Non-pigmented ciliary epithelial cell (primary cell): ENCODE measurements around the gene PTBP1.

ENCODE experiments used
- DNase-seq: peaks from one replicate; pipeline ENCODE4 v3.0.0-alpha.2; 2010; ENCODE audit warnings: low read depth

The PTBP1 gene

GRCh38 chr19:796692-797527 is at the start of gene PTBP1:
TSS of gene PTBP1 (plus strand) at chr19:797452. CDS start at chr19:797498, 46 bp downstream.
- peak; percentile 100 for DNase-seq

DNA sequence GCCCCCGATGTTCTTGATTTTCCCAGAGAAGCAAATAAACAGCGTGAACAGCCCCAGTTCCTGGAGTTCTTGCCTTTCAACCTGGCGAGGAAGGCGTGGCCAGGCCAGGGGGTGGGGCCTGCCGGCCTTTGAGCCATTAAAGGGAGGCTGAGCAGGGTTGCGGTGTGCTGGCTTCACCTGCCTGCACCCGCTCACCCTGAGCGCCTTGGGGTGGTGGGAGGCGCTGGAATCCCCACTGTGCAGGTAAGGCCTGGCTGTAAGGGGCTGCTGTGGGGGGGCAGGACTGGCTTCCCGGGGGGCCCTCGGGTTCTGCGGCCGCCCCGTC is 49.0 kb upstream of the PTBP1 start:
- DNase-seq = no peak

- no peak for DNase-seq
These were observed 47.4 kb upstream of the PTBP1 start for GRCh38 chr19:749811-750210.

DNA sequence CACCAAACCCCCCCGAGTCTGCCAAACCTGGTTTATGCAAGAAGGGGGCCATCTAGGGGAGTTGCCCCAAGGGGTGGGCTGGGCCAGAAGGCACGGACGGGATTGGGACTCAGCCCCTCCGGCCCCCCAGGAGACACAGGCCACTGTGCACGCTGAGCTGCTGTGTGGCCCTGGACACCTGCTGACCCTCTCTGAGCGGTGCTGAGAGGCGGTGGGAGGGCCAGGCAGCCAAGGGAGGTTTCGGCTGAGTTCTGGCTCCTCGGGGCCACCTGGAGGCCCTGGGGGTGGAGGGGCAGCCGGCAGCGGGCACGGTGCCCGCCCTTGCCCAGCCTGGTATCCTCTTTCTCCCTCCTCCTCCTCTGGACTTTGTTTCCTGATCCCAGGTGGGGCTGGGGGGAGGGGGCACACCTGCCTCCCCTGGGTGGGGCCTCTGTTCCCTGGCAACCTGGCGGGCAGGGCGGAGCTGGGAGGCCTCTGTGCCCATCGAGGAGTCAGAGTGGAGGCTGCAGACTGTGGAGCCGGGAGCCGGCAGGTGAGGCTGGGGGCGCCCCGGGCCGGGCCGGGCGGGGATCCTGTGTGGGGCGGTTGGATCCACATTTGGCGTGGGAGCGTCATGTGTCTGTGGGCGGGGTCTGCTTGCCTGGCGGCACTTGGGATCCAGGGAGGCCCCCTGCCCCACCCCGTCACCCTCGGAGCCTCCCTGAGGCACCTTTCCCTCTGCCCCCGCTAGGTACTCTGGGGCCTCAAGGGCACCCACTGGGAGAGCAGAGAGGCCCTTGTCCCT is 46.4 kb upstream of the PTBP1 start, which contains the start of gene MISP:
MISP (plus strand) TSS at position 473 of the 784 bp plus-strand sequence. CDS start 5,835 bp downstream, outside the sequence.
- no peak for DNase-seq

DNA sequence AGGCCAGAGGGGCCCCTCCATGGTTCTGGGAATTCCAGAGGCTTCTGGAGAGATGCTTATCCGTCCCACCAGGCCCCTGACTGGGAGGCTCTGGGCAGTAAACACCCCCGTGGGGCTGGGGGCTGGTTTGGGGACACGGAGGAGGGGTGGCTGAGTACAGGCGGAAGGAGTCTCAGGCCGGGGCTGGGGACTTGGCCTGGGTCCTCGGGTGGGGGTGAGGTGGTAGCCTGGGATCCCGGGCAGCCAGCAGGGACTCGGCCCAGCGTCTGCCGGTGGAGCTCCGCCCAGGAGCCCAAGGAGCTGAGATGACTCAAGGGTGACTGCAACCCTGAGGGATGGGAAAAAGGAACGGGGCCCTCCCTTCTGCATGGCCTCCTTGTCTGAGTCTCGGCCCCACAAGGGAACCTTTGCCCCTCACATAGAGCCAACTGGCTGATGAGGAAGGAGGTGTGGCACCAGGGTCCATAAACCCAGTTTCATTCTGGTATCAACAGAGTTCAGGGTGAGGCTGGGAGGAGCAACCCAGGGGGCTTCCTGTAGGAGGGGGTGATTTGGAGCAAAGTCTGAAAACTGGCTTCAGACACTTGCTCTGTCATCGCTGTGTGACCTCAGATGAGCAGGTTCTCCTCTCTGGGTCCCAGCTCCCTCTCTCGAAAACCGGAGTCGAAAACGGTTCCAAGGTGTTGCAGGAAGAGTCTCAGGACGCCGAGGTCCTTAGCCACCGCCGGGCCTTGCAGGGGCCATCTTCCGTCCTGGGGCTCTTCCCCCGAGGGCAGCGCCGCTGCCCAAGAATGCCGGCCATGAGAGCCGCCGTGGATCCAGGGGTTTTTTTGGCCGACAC is 45.5 kb upstream of the PTBP1 start:
- DNase-seq = no peak

DNA sequence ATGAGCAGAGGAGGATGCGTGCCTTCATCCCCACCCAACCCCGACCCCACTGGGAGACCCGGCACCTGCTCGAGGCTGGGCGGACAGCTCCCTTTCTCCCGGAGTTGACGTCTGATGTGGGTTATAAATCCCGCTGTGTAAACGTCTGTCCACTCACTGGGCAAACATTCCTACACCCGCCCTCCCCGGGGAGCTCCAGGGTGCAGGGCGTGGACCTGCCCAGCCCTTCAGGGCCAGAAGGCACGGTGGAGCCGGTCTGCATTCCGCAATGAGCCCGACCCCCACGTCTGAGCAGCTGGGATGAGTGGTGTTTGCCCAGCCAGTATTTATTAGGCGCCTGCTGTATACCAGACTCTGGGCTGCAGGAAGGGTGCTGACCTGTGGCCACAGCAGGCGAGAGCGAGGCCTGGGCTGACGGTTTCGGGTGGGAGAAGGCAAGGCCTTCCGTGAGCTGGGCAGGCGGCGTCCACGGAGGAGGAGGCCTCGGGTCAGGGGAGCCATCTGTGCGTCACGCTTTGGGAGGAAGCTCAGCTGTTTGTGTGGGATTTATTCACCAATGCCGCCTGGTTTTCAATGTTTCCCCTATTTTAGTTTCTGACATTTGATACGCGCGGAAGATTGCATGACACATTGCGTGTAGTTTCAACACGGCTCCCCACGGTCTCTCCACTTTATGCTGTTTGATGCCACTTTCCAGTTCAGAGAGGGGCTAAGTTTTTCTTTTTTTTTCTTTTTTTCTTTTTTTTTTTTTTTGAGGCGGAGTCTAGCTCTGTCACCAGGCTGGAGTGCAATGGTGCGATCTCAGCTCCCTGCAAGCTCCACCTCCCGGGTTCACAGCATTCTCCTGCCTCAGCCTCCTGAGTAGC is 44.4 kb upstream of the PTBP1 start:
- no peak for DNase-seq

- DNase-seq = no peak
These were observed 42.7 kb upstream of the PTBP1 start for GRCh38 chr19:754530-754929.

- DNase-seq = no peak
These were observed 42.2 kb upstream of the PTBP1 start for GRCh38 chr19:755063-755462.

DNA sequence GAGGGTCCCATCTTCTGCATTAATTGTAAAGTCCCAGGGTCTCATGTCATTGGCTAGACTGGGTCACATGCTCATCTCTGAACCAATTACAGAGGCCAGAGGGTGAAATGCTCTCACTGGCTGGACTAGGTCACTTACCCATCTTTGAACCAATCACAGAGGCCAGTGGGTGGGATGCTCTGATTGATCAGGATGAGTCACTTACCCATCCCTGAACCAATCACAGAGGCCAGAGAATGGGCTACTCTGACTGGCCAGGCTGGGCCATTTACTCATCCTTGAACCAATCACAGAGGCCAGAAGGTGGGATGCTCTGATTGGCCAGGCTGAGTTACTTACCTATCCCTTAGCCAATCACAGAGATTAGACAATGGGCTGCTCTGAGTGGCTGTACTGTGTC is 41.0 kb upstream of the PTBP1 start:
- no peak for DNase-seq

DNA sequence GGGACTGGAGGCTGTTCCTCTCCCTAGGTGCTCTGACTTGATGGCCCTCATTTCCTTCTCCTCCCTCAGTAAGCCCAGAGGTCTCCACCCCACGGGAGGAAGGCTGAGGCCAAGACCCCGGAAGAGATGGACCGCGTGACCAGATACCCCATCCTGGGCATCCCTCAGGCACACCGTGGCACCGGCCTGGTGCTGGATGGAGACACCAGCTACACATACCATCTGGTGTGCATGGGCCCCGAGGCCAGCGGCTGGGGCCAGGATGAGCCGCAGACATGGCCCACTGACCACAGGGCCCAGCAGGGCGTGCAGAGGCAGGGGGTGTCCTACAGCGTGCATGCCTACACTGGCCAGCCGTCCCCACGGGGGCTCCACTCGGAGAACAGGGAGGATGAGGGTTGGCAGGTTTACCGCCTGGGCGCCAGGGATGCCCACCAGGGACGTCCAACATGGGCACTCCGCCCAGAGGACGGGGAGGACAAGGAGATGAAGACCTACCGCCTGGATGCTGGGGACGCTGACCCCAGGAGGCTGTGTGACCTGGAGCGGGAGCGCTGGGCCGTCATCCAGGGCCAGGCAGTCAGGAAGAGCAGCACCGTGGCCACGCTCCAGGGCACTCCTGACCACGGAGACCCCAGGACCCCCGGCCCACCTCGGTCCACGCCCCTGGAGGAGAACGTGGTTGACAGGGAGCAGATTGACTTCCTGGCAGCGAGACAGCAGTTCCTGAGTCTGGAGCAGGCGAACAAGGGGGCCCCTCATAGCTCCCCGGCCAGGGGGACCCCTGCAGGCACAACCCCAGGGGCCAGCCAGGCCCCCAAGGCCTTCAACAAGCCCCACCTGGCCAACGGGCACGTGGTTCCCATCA is 40.2 kb upstream of the PTBP1 start:
- DNase-seq = no peak

DNA sequence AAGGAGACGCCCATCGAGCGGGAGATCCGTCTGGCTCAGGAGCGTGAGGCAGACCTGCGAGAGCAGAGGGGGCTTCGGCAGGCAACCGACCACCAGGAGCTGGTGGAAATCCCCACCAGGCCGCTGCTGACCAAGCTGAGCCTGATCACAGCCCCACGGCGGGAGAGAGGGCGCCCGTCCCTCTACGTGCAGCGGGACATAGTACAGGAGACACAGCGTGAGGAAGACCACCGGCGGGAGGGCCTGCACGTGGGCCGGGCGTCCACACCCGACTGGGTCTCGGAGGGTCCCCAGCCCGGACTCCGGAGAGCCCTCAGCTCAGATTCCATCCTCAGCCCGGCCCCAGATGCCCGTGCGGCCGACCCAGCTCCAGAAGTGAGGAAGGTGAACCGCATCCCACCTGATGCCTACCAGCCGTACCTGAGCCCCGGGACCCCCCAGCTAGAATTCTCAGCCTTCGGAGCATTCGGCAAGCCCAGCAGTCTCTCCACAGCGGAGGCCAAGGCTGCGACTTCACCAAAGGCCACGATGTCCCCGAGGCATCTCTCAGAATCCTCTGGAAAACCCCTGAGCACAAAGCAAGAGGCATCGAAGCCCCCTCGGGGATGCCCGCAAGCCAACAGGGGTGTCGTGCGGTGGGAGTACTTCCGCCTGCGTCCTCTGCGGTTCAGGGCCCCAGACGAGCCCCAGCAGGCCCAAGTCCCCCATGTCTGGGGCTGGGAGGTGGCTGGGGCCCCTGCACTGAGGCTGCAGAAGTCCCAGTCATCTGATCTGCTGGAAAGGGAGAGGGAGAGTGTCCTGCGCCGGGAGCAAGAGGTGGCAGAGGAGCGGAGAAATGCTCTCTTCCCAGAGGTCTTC is 39.2 kb upstream of the PTBP1 start:
- no peak for DNase-seq

GRCh38 chr19:763181-763580 is 34.1 kb upstream of the PTBP1 start:
- DNase-seq = no peak

GRCh38 chr19:763869-764268 is 33.4 kb upstream of the PTBP1 start:
- no peak for DNase-seq

DNA sequence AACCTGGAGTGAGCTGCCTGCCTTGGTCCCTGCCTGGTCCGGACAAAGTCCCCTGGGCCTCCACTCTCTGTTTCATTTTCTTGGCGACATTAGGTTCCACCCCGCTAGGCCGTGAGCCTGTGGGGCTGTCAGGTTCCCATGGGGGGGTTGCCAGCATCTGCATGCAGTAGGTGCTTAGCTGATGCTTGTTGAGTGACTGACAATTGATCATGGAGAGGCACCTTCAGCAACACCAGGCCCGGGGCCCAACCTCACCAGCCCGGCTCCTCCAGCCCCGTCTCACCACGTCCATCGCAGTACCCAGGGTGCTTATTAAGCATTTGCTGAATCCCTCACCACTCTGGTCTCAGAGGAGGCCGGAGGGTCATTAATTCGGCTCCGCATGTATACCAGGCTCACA is 33.0 kb upstream of the PTBP1 start:
- no peak for DNase-seq

DNA sequence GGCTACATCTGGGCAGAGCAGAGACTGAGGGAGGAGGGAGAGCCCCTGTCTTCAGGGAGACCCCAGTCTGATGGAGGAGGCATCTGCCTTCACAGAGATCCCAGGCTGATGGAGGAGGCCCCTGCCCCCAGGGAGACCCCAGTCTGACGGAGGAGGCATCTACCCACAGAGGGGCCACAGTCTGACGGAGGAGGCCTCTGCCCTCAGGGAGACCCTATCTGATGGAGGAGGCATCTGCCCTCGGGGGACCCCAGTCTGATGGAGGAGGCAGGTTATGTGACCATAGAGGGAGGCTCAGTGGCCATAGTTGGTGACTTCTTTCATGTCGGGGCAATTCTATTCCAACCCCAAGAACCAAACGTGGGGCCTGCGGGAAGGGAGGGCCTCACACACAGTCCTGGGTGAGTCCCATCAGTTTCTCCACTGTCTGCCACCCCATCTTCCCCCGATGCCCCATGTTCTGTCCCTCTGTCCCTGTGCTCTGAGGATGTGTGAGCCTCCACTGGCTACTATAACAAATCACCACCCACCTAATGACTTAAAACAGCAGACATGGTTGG is 32.0 kb upstream of the PTBP1 start:
- no peak for DNase-seq

DNA sequence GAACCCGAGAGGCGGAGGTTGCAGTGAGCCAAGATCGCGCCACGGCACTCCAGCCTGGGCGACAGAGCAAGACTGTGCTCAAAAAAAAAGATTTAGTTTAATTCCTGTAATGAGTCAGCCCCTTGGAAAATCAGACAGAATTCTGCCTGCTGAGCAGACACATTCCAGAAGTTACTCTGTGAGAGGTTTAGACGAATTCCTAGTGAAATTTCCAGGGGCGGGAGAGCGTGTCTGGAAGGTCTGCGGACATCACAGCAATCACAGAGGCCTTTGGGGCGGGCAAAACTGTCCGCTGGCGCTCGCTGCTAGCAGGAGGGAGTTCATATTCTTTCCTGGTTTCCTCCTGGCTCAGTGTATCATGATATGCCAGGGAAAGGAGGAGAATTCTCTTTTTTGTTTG is 28.8 kb upstream of the PTBP1 start:
- no peak for DNase-seq

- DNase-seq = no peak
These were observed 27.6 kb upstream of the PTBP1 start for GRCh38 chr19:769616-770015.

DNA sequence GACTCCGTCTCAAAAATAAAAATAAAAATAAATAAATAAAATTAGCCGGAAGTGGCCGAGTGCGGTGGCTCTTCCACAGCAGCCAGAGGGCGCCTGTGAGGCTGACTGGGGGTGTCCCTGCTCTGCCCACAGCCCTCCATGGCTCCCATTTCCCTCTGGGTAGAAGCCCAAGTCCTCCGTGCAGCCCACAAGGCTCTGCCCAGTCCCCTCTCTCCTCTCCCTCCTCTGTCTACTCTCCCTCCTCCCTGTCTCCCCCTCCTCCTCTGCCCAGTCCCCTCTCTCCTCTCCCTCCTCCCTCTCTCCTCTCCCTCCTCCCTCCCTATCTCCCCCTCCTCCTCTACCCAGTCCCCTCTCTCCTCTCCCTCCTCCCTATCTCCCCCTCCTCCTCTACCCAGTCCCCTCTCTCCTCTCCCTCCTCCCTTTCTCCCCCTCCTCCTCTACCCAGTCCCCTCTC is 25.9 kb upstream of the PTBP1 start:
- DNase-seq = no peak

DNA sequence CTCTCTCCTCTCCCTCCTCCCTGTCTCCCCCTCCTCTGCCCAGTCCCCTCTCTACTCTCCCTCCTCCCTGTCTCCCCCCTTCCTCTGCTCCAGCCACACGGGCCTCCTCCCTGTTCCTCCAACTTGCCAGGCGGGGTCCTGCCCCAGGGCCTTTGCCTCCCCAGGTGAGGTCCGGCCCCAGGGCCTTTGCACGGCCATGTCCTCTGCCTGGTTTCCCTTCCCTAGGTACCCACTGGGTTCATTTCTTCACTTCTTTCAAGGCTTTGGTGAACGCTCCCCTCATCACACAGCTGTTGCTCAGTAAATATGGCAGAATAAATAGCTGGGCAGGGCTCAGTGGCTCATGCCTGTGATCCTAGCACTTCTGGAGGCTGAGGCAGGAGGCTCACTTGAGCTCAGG is 25.2 kb upstream of the PTBP1 start:
- DNase-seq = no peak
